ENCODE measurements around the gene CCDC150. TPM values are rescaled to one million over a fixed set of nuclear protein-coding genes. Genes with fewer than 3 reads are reported as not detected.

The CCDC150 gene
- total RNA-seq, 1 donor from 2014 or later, result 4.4 TPM

DNA sequence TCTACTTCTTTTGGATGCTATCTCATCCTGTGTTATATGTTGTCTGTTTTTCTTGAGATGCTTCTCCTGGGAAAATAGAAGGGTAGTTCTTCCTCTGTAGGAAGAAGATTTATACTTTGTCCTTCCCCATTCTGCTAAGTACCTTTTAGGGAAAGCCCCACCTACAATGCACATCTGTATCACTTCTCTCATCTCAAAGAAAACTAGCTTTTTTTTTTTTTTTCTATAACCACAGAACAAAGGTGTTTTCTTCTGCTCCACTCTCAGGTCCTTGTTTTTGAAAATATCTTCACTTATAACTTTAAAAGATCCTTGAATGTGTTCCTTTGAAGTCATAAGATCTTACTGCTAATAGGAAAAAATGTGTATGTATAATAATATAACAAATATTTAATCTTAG, 30.8 kb downstream of the CCDC150 start:
- Mint-ChIP-seq H3K4me3 (ENCODE audit: unreplicated experiment) (no peak overlapping the region), H3K36me3 (ENCODE audit: low read depth, unreplicated experiment) (no peaks in the 10 kb centered on the region), H3K27ac (ENCODE audit: unreplicated experiment) (no peak overlapping the region), H3K27me3 (ENCODE audit: low read depth, unreplicated experiment) (no peaks in the 10 kb centered on the region), H3K4me1 (ENCODE audit: low read depth, unreplicated experiment) (no peaks in the 10 kb centered on the region), H3K9me3 (ENCODE audit: unreplicated experiment) (no peaks in the 10 kb centered on the region)
- DNase-seq (ENCODE audit: low read depth) (no peak), FAIRE-seq (no peak)
- Histone ChIP-seq H3K9me3 (ENCODE audit: insufficient read depth, low read depth, low read length) (no peaks in the 10 kb centered on the region), H3K27me3 (ENCODE audit: insufficient read depth, low read length) (no peaks in the 10 kb centered on the region), H3K4me1 (ENCODE audit: insufficient read depth, low read length) (no peaks in the 10 kb centered on the region), H3K4me2 (ENCODE audit: low read length) (no peak overlapping the region), H4K20me1 (ENCODE audit: insufficient read depth, low read length) (no peaks in the 10 kb centered on the region), H3K79me2 (ENCODE audit: insufficient read depth, low read length) (no peaks in the 10 kb centered on the region), H3K27ac (ENCODE audit: low read depth, low read length) (no peak overlapping the region), H3K9ac (ENCODE audit: low read length) (no peak overlapping the region), H3K4me3 (ENCODE audit: insufficient read depth, low read depth, low read length) (no peak overlapping the region), H3K36me3 (ENCODE audit: insufficient read depth, low read length) (no peaks in the 10 kb centered on the region), H2AFZ (ENCODE audit: low read depth, low read length) (no peak overlapping the region)
- TF ChIP-seq EZH2 (IDR thresholded peaks at IDR 0.05; ENCODE audit: insufficient read depth, low read length), result no peak
- TF ChIP-seq CTCF (IDR thresholded peaks at IDR 0.05; ENCODE audit: insufficient read depth, low read depth, low read length), result no peak

DNA sequence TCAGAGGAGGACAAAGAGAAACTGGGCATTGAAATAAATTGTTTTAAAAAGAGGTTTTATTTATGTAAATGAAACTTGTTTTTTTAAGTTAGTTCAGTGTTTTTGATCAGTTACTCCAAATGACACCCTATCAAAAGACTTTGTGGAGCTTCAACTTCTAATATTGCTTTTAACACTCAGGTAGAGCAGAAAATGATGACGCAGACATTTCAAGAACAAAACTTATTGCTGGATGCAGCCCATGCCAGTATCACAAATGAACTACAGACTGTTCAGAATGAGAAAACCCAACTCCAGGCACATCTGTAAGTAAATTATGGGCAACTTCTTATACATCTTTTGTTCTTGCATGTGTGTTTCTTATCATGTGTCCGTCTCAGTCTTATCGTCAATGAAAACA, 36.4 kb downstream of the CCDC150 start:
- FAIRE-seq (no peak), DNase-seq (ENCODE audit: low read depth) (no peak)
- TF ChIP-seq EZH2 (IDR thresholded peaks at IDR 0.05; ENCODE audit: insufficient read depth, low read length) (no peak), CTCF (IDR thresholded peaks at IDR 0.05; ENCODE audit: insufficient read depth, low read depth, low read length) (no peak)
- Mint-ChIP-seq H3K27ac (ENCODE audit: unreplicated experiment) (no peak overlapping the region), H3K36me3 (ENCODE audit: low read depth, unreplicated experiment) (no peaks in the 10 kb centered on the region), H3K4me1 (ENCODE audit: low read depth, unreplicated experiment) (no peaks in the 10 kb centered on the region), H3K27me3 (ENCODE audit: low read depth, unreplicated experiment) (no peaks in the 10 kb centered on the region), H3K9me3 (ENCODE audit: unreplicated experiment) (no peaks in the 10 kb centered on the region), H3K4me3 (ENCODE audit: unreplicated experiment) (no peak overlapping the region)
- Histone ChIP-seq H3K4me3 (ENCODE audit: insufficient read depth, low read depth, low read length) (no peak overlapping the region), H3K79me2 (ENCODE audit: insufficient read depth, low read length) (no peaks in the 10 kb centered on the region), H3K9ac (ENCODE audit: low read length) (no peak overlapping the region), H3K9me3 (ENCODE audit: insufficient read depth, low read depth, low read length) (no peaks in the 10 kb centered on the region), H2AFZ (ENCODE audit: low read depth, low read length) (no peak overlapping the region), H3K27ac (ENCODE audit: low read depth, low read length) (no peak overlapping the region), H3K36me3 (ENCODE audit: insufficient read depth, low read length) (peaks cover 4% of the 10 kb centered on the region), H3K4me1 (ENCODE audit: insufficient read depth, low read length) (no peaks in the 10 kb centered on the region), H4K20me1 (ENCODE audit: insufficient read depth, low read length) (no peaks in the 10 kb centered on the region), H3K27me3 (ENCODE audit: insufficient read depth, low read length) (no peaks in the 10 kb centered on the region), H3K4me2 (ENCODE audit: low read length) (no peak overlapping the region)

DNA sequence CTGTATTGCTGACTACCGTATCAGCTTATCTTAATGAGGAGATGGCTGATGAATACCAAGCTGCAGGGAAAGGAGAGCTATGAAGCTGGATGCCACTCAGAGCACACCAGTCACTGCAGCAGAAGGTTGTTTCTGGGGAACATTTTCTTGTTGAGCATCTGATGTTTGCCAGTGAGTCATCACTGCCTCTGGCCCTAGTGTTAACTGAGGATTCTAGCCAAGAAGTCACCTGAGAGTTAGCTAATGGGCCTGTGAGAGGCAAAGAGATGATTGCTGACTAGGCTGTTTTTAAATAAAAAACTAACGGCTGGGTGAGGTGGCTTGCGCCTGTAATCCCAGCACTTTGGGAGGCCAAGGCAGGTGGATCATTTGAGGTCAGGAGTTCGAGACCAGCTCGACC, 37.9 kb downstream of the CCDC150 start:
- TF ChIP-seq EZH2 (IDR thresholded peaks at IDR 0.05; ENCODE audit: insufficient read depth, low read length), result no peak
- no peak for TF ChIP-seq CTCF (IDR thresholded peaks at IDR 0.05; ENCODE audit: insufficient read depth, low read depth, low read length)

More for the DNA sequence above, 37.9 kb downstream of the CCDC150 start:
- Histone ChIP-seq H3K27me3 (ENCODE audit: insufficient read depth, low read length) (no peaks in the 10 kb centered on the region), H3K4me2 (ENCODE audit: low read length) (no peak overlapping the region), H3K9me3 (ENCODE audit: insufficient read depth, low read depth, low read length) (no peaks in the 10 kb centered on the region), H4K20me1 (ENCODE audit: insufficient read depth, low read length) (no peaks in the 10 kb centered on the region), H3K9ac (ENCODE audit: low read length) (no peak overlapping the region), H3K4me3 (ENCODE audit: insufficient read depth, low read depth, low read length) (no peak overlapping the region), H2AFZ (ENCODE audit: low read depth, low read length) (no peak overlapping the region), H3K36me3 (ENCODE audit: insufficient read depth, low read length) (peaks cover 4% of the 10 kb centered on the region), H3K27ac (ENCODE audit: low read depth, low read length) (no peak overlapping the region), H3K79me2 (ENCODE audit: insufficient read depth, low read length) (no peaks in the 10 kb centered on the region), H3K4me1 (ENCODE audit: insufficient read depth, low read length) (no peaks in the 10 kb centered on the region)
- no peaks in the 10 kb centered on the region for H3K27me3 Mint-ChIP-seq (ENCODE audit: low read depth, unreplicated experiment)
- no peaks in the 10 kb centered on the region for H3K9me3 Mint-ChIP-seq (ENCODE audit: unreplicated experiment)
- DNase-seq (ENCODE audit: low read depth) (peak; percentile 56), FAIRE-seq (no peak)
- no peak overlapping the region for H3K27ac Mint-ChIP-seq (ENCODE audit: unreplicated experiment)
- H3K4me3 Mint-ChIP-seq (ENCODE audit: unreplicated experiment), result no peak overlapping the region
- H3K36me3 Mint-ChIP-seq (ENCODE audit: low read depth, unreplicated experiment), result no peaks in the 10 kb centered on the region
- H3K4me1 Mint-ChIP-seq (ENCODE audit: low read depth, unreplicated experiment), result no peaks in the 10 kb centered on the region
